Astrocyte of the cerebellum (primary cell): Measurements from ENCODE around the gene STKLD1.
"Not testable (repeated sequence)": the region's sequence is repeated elsewhere in the genome, so short reads cannot be mapped to it uniquely, and the experiment has no call there.

Experiments
- DNase-seq: peaks from one replicate; pipeline ENCODE4 v3.0.0-alpha.2; 2011; ENCODE audit warnings: low read depth
- H3K4me3 ChIP-seq: 2 replicates; pipeline ENCODE4 v1.5.1; 2011; ENCODE audit warnings: mild to moderate bottlenecking, low read depth, low read length, moderate library complexity
- in situ Hi-C: cut with HindIII; loops from 2 replicates; pipeline ENCODE4 v1.10.0; 2017; ENCODE audit warnings: low sequenced_read_pairs
- TF ChIP-seq, protein P1 (sequence below): IDR thresholded peaks from 2 replicates; pipeline ENCODE4 v1.5.1; 2012; ENCODE audit warnings: low read length, low read depth, moderate library complexity, mild to moderate bottlenecking; ENCODE audit errors: missing control alignments

The STKLD1 gene

DNA sequence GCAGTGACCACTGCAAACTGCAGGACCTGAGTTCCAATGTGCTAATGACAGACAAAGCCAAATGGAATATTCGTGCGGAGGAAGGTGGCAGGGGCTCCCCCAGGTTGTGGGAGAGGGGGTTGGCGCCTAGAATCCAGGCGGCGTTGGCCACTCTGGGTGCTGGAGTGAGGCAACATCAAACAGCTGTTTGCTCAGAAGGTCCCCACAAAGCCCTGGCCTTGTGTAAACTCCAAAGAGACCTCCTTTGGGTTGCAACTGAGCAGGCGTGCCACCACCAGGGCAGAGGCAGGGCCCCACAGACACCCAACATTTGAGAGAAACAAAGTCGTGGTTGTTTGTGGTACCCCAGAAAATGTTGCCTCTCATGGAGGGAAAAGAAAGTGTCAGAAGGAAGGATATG, 14.5 kb downstream of the STKLD1 start:
- no peak overlapping the region for H3K4me3 ChIP-seq
- in situ Hi-C loops, result no loop called here
- TF ChIP-seq, protein P1, sequence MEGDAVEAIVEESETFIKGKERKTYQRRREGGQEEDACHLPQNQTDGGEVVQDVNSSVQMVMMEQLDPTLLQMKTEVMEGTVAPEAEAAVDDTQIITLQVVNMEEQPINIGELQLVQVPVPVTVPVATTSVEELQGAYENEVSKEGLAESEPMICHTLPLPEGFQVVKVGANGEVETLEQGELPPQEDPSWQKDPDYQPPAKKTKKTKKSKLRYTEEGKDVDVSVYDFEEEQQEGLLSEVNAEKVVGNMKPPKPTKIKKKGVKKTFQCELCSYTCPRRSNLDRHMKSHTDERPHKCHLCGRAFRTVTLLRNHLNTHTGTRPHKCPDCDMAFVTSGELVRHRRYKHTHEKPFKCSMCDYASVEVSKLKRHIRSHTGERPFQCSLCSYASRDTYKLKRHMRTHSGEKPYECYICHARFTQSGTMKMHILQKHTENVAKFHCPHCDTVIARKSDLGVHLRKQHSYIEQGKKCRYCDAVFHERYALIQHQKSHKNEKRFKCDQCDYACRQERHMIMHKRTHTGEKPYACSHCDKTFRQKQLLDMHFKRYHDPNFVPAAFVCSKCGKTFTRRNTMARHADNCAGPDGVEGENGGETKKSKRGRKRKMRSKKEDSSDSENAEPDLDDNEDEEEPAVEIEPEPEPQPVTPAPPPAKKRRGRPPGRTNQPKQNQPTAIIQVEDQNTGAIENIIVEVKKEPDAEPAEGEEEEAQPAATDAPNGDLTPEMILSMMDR, result no peak
- no peak for DNase-seq

DNA sequence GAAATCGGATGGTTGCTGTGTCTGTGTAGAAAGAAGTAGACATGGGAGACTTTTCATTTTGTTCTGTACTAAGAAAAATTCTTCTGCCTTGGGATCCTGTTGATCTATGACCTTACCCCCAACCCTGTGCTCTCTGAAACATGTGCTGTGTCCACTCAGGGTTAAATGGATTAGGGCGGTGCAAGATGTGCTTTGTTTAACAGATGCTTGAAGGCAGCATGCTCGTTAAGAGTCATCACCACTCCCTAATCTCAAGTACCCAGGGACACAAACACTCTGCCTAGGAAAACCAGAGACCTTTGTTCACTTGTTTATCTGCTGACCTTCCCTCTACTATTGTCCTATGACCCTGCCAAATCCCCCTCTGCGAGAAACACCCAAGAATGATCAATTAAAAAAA, 15.3 kb downstream of the STKLD1 start:
- in situ Hi-C loops, H3K4me3 ChIP-seq, DNase-seq: not testable (repeated sequence)

DNA sequence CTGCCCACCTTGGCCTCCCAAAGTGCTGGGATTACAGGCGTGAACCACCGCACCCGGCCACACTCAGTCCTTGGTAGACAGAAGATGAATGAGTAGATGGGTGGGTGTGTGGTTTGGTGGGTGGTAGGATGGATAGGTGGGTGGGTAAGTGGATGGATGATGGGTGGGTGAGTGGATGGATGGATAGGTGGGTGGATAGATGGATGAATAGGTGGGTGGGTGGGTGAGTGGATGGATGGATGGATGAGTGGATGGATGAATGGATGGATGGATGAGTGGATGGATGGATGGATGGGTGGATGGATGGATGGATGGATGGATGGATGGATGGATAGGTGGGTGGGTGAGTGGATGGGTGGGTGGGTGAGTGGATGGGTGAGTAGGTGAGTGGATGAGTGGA, 16.1 kb downstream of the STKLD1 start:
- H3K4me3 ChIP-seq, in situ Hi-C loops, DNase-seq: not testable (repeated sequence)

DNA sequence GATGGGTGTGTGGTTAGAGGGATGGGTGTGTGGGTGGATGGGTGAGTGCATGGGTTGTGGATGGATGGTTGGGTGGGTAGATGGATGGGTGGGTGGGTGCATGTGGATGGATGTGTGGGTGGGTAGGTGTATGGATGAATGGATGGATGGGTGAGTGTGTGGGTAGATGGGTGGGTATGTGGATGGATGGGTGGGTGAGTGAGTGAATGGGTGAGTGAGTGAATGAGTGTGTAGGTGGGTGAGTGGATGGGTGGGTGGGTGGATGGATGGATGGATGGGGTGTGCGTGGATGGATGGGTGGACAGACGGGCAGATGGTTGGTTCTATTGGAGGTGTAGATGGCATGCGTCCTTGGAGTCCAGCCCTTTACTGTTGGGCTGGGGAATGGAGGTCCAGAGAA, 17.2 kb downstream of the STKLD1 start:
- in situ Hi-C loops, result no loop called here
- TF ChIP-seq, protein P1, result no peak
- DNase-seq, result no peak
- H3K4me3 ChIP-seq, result no peak overlapping the region

DNA sequence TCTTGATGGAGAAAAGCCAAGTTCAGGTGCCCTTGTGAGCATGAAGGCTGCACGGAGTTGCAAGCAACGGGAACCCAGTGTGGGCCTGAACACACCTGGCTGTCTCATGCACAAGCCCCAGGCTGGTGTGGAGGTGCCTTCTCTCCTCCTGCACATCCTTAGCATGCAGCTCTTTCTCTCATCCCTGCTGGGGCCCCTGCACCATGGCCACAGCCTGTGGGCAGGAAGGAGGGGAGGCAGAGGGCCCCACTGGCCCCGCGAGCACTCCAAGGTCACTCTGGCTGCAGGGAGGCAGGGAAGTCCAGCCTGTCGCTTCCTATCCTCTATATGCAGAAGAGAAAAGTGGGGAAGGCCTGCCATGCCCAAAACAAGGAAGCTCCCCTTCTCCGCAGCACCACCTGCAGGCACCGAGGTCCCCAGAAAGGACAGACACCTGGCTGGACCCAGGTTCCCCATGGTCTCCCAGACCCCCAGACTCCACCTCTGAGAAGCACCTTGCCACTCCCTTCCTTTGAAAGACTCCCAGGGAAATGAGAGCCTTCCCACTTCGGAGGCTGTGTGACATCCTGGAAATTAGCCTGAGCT, 18.6 kb downstream of the STKLD1 start:
- DNase-seq, result no peak
- TF ChIP-seq, protein P1, result no peak
- in situ Hi-C loops, result no loop called here
- H3K4me3 ChIP-seq, result no peak overlapping the region

DNA sequence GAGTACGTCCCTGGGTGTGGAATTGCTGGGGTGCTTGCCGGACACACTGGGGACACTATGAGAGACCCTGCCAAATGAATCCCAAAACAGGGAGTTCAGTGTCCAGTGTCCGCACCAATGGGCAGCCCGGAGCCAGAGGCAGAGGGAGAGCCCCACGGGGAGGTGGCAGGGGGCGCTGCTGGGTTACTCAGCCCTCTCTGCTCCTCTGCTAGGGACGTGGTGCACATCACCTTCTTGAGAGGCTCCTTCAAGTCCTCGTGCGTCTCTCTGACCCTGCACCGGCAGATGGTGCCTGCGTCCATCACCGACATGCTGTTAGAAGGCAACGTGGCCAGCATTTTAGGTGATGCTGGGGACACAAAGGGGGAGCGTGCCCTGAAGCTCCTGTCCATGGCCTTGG, 20.8 kb downstream of the STKLD1 start:
- H3K4me3 ChIP-seq, result no peak overlapping the region
- TF ChIP-seq, protein P1, result peak; percentile 35
- DNase-seq, result no peak
- in situ Hi-C loops, result no loop called here

DNA sequence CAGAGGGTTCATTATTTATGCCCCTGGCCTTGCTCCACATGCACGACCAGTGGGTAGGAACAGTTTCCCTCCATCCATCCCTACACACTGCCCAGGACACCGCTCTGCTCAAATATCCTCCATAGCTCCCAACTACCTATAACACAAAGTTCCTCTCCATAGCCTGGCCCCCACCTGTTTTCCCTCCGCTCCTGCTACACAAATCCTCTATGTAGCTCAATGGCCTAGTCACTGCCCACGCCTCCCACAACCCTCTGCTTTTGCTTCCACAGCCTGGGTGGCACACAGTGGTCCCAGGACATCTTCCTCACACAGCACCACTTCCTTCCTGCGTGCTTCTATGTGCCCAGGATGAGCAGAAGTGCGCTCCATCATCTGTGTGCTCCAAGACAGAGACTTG, 21.2 kb downstream of the STKLD1 start:
- TF ChIP-seq, protein P1, result no peak
- no peak overlapping the region for H3K4me3 ChIP-seq
- in situ Hi-C loops, result no loop called here
- no peak for DNase-seq

DNA sequence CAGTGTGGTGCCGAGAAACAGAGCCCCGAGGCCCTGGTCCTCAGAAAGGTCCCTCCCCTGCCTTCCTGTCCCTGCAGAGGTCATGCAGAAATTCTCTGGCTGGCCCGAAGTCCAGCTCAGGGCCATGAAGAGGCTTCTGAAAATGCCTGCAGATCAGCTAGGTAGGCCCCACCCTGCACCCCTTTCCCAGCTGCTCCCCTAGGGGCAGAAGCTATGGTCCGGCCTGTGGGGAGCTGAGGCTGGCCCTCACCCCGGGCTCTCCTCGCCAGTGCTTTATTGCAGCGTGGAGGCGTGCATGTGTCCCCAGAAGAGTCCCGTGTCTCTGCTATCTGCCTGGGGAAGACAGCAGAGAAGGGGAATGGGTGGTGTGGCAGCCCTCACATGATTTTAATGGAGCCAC, 21.7 kb downstream of the STKLD1 start:
- H3K4me3 ChIP-seq, result no peak overlapping the region
- DNase-seq, result no peak
- TF ChIP-seq, protein P1, result no peak
- in situ Hi-C loops, result no loop called here
